Activated CD4-positive, alpha-beta T cell treated with anti-CD3 and anti-CD28 coated beads for 36 hours (primary cell): Measurements from ENCODE around the gene PGLYRP1. TPM values are rescaled to one million over a fixed set of nuclear protein-coding genes. Genes with fewer than 3 reads are reported as not detected.

Source experiments
- ATAC-seq: fragments of 200-7000 bp; cut with Tn5 transposase; one replicate; pipeline ENCODE4 v1.10.0; 2021; ENCODE audit warnings: mild to moderate bottlenecking, moderate library complexity
- CTCF ChIA-PET: fragments of 350-600 bp; sonication (Branson Sonifier 250); formaldehyde crosslinking; loops from one replicate; lab custom pipeline; 2021; ENCODE audit warnings: antibody characterized with exemption; lab: Charles Lee
- POLR2A ChIA-PET: fragments of 350-600 bp; sonication (Branson Sonifier 250); formaldehyde crosslinking; loops from one replicate; lab custom pipeline; 2021; ENCODE audit warnings: antibody characterized with exemption, inconsistent platforms; lab: Charles Lee
- DNase-seq: peaks from one replicate; pipeline ENCODE4 v3.0.0-alpha.2; 2020
- H3K27ac Mint-ChIP-seq: one replicate; pipeline ENCODE4 v1.8.0; 2021; ENCODE audit warnings: mixed read lengths
- H3K27me3 Mint-ChIP-seq: one replicate; pipeline ENCODE4 v1.8.0; 2021; ENCODE audit warnings: mixed read lengths
- H3K36me3 Mint-ChIP-seq: one replicate; pipeline ENCODE4 v1.8.0; 2021; ENCODE audit warnings: low read depth, mixed read lengths
- H3K4me1 Mint-ChIP-seq: one replicate; pipeline ENCODE4 v1.8.0; 2021; ENCODE audit warnings: mixed read lengths
- H3K4me3 Mint-ChIP-seq: one replicate; pipeline ENCODE4 v1.8.0; 2021; ENCODE audit warnings: mild to moderate bottlenecking, moderate library complexity, mixed read lengths
- H3K9me3 Mint-ChIP-seq: one replicate; pipeline ENCODE4 v1.8.0; 2021; ENCODE audit warnings: low read depth, mixed read lengths
- intact Hi-C, 2 experiments: fragments of 100-400 bp; cut with DNase I in 1 of 2; cut with micrococcal nuclease in 1 of 2; formaldehyde crosslinking; loops; one replicate each; pipeline versions ENCODE4 v1.14.2 to v1.15.1; 2022 to 2024; cut with DNase I, micrococcal nuclease
- total RNA-seq, 2 experiments: library from RNA; stranded (reverse); gene quantifications; one replicate each; pipeline ENCODE4 v1.2.3, GENCODE V29; 2021

PGLYRP1 gene
- total RNA-seq, result not detected

- POLR2A ChIA-PET, result no interaction called here
These were observed at the start of gene PGLYRP1 for GRCh38 chr19:46022431-46023310. Gene PGLYRP1, minus strand, starts transcription at chr19:46023053. Its CDS starts 32 bp downstream, at chr19:46023021.

GRCh38 chr19:46069806-46070341, 47.0 kb upstream of the PGLYRP1 start:
- DNase-seq (no peak), ATAC-seq (no peak)
- Mint-ChIP-seq H3K9me3 (no peaks in the 10 kb centered on the region), H3K27ac (no peak overlapping the region), H3K4me1 (peaks cover 2% of the 10 kb centered on the region), H3K4me3 (no peak overlapping the region), H3K36me3 (no peaks in the 10 kb centered on the region), H3K27me3 (peaks cover 61% of the 10 kb centered on the region)
- POLR2A ChIA-PET, result no interaction called here
- CTCF ChIA-PET, result interaction anchor here (1.6 kb wide), 1 partner anchor 119 kb away, joined by 3 read pairs; no protein-coding TSS in a partner anchor
- intact Hi-C loops, result no loop called here

More at GRCh38 chr19:46022431-46023310, at the start of gene PGLYRP1:
- intact Hi-C loops, result no loop called here
- peaks cover 13% of the 10 kb centered on the region for H3K27me3 Mint-ChIP-seq
- no peaks in the 10 kb centered on the region for H3K36me3 Mint-ChIP-seq
- CTCF ChIA-PET, result interaction anchor here (1.3 kb wide), 1 partner anchor 242 kb away, joined by 3 read pairs; no protein-coding TSS in a partner anchor
- peaks cover 15% of the 10 kb centered on the region for H3K4me1 Mint-ChIP-seq
- no peak for DNase-seq
- no peak within 1 kb of the TSS for H3K4me3 Mint-ChIP-seq
- no peaks in the 10 kb centered on the region for H3K9me3 Mint-ChIP-seq
- ATAC-seq, result no peak
- H3K27ac Mint-ChIP-seq, result no peak within 1 kb of the TSS

- intact Hi-C loops, result no loop called here
- H3K4me3 Mint-ChIP-seq, result no peak overlapping the region
- no peaks in the 10 kb centered on the region for H3K36me3 Mint-ChIP-seq
- peaks cover 2% of the 10 kb centered on the region for H3K4me1 Mint-ChIP-seq
- no peak for ATAC-seq
- POLR2A ChIA-PET, result no interaction called here
- peaks cover 59% of the 10 kb centered on the region for H3K27me3 Mint-ChIP-seq
- CTCF ChIA-PET, result no interaction called here
- H3K27ac Mint-ChIP-seq, result no peak overlapping the region
- DNase-seq, result no peak
- H3K9me3 Mint-ChIP-seq, result no peaks in the 10 kb centered on the region
These were observed 45.7 kb upstream of the PGLYRP1 start for GRCh38 chr19:46068345-46069258.

GRCh38 chr19:46067691-46068090, 44.8 kb upstream of the PGLYRP1 start:
- ATAC-seq (no peak), DNase-seq (no peak)
- Mint-ChIP-seq H3K27me3 (peaks cover 57% of the 10 kb centered on the region), H3K36me3 (no peaks in the 10 kb centered on the region), H3K9me3 (no peaks in the 10 kb centered on the region), H3K4me3 (no peak overlapping the region), H3K27ac (no peak overlapping the region), H3K4me1 (peaks cover 2% of the 10 kb centered on the region)
- ChIA-PET CTCF (interaction anchor here (0.7 to 0.8 kb wide), 2 partner anchors 72 to 122 kb away, joined by 4 read pairs; partner anchors contain the start of gene CCDC61), POLR2A (no interaction called here)
- intact Hi-C loops, result no loop called here

DNA sequence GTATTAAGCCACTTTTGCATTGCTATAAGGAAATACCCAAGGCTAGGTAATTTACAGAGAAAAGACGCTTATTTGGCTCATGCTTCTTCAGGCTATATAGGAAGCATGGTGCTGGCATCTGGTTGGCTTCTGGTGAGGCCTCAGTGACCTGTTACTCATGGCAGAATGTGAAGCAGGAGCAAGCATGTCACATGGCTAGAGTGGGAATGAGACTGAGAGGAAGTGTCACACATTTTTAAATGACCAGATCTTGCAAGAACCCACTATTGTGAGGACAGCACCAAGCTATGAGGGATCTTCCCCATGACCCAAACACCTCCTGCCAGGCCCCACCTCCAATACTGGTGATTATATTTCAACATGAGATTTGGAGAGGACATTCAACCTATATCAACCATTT, 43.6 kb upstream of the PGLYRP1 start:
- ChIA-PET CTCF (interaction anchor here (1.2 kb wide), 1 partner anchor 199 kb away, joined by 4 read pairs; no protein-coding TSS in a partner anchor), POLR2A (no interaction called here)
- peaks cover 2% of the 10 kb centered on the region for H3K4me1 Mint-ChIP-seq
- H3K27me3 Mint-ChIP-seq, result peaks cover 53% of the 10 kb centered on the region
- H3K4me3 Mint-ChIP-seq, result no peak overlapping the region
- intact Hi-C loops, result no loop called here
- no peak for DNase-seq
- no peaks in the 10 kb centered on the region for H3K36me3 Mint-ChIP-seq
- H3K27ac Mint-ChIP-seq, result no peak overlapping the region
- ATAC-seq, result no peak
- no peaks in the 10 kb centered on the region for H3K9me3 Mint-ChIP-seq

GRCh38 chr19:46065486-46066071, 42.7 kb upstream of the PGLYRP1 start:
- intact Hi-C loops, result no loop called here
- POLR2A ChIA-PET, result no interaction called here
- CTCF ChIA-PET, result interaction anchor here (0.7 to 1.2 kb wide), 3 partner anchors 17 to 200 kb away, joined by 3 to 4 read pairs (median 4); no protein-coding TSS in a partner anchor

GRCh38 chr19:46063201-46063600, 40.3 kb upstream of the PGLYRP1 start:
- Mint-ChIP-seq H3K4me3 (no peak overlapping the region), H3K36me3 (no peaks in the 10 kb centered on the region), H3K27me3 (peaks cover 41% of the 10 kb centered on the region), H3K27ac (no peak overlapping the region), H3K9me3 (peaks cover 2% of the 10 kb centered on the region), H3K4me1 (no peaks in the 10 kb centered on the region)
- intact Hi-C loops, result no loop called here
- ChIA-PET POLR2A (interaction anchor here (0.6 kb wide), 1 partner anchor 31 kb away, joined by 3 read pairs; no protein-coding TSS in a partner anchor), CTCF (interaction anchor here (2.0 kb wide), 1 partner anchor 34 kb away, joined by 5 read pairs; no protein-coding TSS in a partner anchor)
- ATAC-seq (no peak), DNase-seq (no peak)

More at GRCh38 chr19:46065486-46066071, 42.7 kb upstream of the PGLYRP1 start:
- ATAC-seq (no peak), DNase-seq (no peak)
- no peaks in the 10 kb centered on the region for H3K9me3 Mint-ChIP-seq
- no peaks in the 10 kb centered on the region for H3K36me3 Mint-ChIP-seq
- no peak overlapping the region for H3K4me3 Mint-ChIP-seq
- no peak overlapping the region for H3K27ac Mint-ChIP-seq
- peaks cover 46% of the 10 kb centered on the region for H3K27me3 Mint-ChIP-seq
- peaks cover 2% of the 10 kb centered on the region for H3K4me1 Mint-ChIP-seq

DNA sequence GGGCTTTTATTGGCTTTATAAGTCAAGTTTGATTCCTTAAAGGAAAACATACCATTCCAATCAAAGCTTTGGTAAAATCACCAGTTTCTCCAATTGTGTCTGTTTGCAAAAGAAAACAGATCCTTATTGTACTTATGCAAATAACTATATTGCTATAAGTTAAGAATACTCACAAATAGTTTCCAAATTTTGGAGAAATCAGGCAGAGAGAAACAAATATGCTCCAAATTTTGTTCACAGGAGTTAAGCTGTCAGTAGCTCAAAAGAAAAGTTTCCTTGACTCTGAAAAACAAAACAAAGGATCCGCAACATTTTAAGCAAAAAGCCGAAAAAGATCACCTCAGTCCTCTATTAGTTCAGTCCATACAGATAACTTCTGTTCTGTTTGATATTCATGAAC, 37.2 kb upstream of the PGLYRP1 start:
- Mint-ChIP-seq H3K27me3 (peaks cover 38% of the 10 kb centered on the region), H3K9me3 (peaks cover 2% of the 10 kb centered on the region), H3K36me3 (no peaks in the 10 kb centered on the region), H3K4me3 (no peak overlapping the region), H3K4me1 (no peaks in the 10 kb centered on the region), H3K27ac (no peak overlapping the region)
- ChIA-PET POLR2A (no interaction called here), CTCF (interaction anchor here (1.6 to 1.9 kb wide), 2 partner anchors 15 to 31 kb away, joined by 3 to 5 read pairs; no protein-coding TSS in a partner anchor)
- DNase-seq (no peak), ATAC-seq (no peak)
- intact Hi-C loops, result no loop called here

DNA sequence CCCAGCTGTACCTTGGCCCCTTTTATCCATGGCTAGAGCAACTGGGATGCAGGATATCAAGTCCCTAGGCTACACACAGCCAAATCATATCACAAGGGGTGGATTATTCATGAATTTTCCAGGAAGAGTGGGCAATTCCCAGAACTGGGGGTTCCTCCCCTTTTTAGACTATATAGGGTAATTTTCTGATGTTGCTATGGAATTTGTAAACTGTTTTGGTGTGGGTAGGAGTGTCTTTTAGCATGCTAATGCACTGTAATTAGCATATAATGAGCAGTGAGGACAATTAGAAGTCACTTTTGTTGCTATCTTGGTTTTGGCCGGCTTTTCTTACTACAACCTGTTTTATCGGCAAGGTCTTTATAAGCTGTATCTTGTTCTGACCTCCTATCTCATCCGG, 35.9 kb upstream of the PGLYRP1 start:
- H3K4me3 Mint-ChIP-seq, result no peak overlapping the region
- peaks cover 41% of the 10 kb centered on the region for H3K27me3 Mint-ChIP-seq
- ChIA-PET POLR2A (no interaction called here), CTCF (no interaction called here)
- ATAC-seq (no peak), DNase-seq (no peak)
- no peaks in the 10 kb centered on the region for H3K36me3 Mint-ChIP-seq
- H3K27ac Mint-ChIP-seq, result no peak overlapping the region
- no peaks in the 10 kb centered on the region for H3K4me1 Mint-ChIP-seq
- H3K9me3 Mint-ChIP-seq, result peaks cover 2% of the 10 kb centered on the region
- intact Hi-C loops, result no loop called here

- peaks cover 2% of the 10 kb centered on the region for H3K9me3 Mint-ChIP-seq
- no peak overlapping the region for H3K4me3 Mint-ChIP-seq
- no peak overlapping the region for H3K27ac Mint-ChIP-seq
- H3K27me3 Mint-ChIP-seq, result peaks cover 42% of the 10 kb centered on the region
- no peak for DNase-seq
- H3K36me3 Mint-ChIP-seq, result no peaks in the 10 kb centered on the region
- ATAC-seq, result no peak
- no peaks in the 10 kb centered on the region for H3K4me1 Mint-ChIP-seq
- intact Hi-C loops, result no loop called here
- ChIA-PET POLR2A (no interaction called here), CTCF (no interaction called here)
These were observed 33.7 kb upstream of the PGLYRP1 start for GRCh38 chr19:46056536-46056935.
